ENCODE results near the gene ATP12A.

ATP12A gene

DNA sequence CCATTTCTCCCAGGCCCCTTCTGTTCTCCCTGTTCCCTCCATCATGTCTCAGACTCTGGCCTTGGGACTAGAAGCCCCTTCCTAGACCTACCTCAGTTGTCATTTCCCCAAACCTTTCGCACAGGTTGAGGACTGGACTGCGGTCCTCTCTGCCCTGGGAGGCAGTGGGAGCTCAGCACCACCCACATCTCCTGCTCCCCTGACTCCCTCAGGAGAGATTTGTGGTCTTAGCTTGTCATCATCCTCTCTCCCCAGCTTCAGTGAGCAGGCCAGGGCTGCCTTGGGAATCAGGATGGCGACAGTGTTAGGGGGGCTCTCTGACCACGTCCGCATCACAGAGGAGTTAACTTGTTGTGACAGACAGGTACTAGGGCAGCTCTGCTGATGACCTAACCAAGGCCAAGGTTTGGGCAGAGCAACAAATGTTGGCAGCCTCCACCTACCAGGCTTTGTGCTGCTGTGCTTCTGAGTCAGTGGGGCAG, 58.2 kb downstream of the ATP12A start:
- no peak for DNase-seq

DNA sequence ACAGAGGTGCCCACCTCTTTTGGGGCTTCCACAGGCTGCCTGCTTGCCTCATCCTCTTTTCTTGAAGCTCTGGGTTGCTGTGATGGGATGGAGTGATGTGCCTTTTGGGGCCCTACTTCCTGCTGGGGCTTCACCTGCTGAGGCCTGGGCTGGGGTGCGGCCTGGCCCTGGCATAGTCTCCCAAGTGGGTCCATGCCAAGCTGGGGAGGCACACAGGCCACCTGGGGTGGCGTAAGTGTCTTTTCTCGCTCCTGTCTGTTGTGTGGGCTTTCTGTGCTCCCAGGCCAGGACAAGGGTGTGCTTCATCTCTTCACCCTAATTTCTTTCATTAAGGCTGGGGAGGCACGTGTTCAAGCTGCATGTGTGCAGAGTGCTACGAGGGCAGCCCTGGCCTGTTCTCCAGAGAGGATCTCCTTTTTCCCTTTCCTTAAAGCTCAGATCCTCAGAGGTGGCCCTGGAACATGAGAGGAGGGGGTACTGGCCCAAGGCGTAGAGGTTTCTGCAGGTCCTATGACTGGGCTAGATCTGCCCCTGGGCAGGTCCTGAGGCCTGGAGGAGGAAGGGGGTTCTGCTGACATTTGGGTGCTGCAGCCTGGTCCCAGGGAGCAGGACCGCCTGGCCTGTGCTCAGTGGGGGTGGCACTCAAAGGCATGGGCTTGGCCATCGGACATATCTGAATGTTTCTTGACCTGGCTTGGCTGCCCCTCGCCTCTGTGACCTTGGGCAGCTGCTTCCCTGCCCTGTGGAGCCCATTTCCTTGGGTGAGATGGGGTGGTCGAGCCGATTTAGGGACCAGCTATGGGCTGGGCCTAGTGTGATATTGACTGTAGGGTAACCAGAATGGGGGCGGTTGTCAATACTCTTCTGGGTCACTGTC, 60.0 kb downstream of the ATP12A start:
- DNase-seq: no peak

DNA sequence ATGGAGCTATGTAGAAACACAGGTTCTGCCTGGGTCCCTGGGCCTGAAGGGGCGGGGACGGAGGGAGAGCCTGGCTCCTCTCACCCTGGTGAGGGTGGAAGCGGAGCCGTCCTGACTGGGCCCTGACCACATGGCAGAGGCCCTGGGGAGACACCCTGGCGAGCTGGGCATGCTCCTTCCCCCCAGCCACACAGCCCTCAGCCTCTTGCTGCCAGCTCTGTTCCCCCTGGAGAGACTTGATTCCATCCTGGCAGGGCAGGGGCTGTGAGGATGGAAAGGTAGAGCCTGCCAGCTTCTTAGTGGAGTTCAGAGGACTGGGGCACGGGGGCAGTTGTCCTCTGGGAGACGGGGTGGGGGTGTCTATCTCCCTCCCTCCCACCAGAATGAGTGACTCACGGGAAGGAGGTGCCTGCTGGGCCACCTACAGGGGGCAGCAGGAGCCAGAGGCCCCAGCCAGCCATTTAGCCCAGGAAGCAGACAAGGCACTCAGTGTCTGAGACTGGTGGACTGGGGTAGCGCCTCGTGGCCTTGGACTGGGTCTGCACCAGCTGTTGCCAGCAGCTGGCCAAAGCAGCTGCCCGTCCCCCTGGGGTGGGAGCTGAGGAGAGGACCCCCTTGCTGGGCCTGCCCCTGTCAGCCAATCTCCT, 60.9 kb downstream of the ATP12A start:
- no peak for DNase-seq

DNA sequence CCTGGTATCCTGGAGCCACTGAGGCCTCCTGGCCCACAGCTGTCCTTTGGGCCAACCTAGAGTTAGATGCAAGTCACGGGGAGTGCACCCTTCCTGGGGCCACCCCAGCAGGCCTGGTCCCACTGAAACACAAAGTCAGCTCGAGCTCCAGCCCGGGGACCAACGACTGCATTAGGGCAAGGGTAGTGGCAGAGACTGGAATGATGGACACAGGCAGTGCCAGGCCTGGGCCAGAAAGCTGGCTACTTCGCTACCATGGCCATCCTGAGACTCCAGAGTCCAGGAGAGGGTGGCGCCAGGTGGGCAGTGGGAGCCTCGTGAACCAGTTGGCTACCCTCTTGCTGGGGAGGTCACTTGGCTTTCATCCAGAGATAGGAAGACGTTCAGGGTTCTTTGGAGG, 61.6 kb downstream of the ATP12A start:
- DNase-seq: no peak

DNA sequence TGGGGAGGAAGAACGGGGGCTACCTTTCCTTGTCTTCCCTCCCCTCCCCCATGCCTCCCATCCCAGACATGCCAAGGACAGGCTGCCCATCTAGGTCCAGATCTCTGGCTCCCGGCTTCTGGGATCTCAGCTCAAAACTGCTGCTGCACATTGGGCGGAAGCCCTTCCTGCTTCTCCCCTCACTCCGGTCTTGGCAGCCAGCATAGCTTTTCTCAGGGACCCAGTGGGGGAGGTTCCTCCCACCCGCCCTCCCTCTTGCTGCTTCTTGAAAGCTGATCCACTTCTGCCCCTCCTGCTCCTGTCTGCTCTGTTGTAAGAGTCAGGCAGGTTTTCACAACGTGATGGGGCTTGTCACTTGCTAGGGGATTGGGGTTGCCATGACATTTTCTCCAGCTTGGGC, 62.1 kb downstream of the ATP12A start:
- no peak for DNase-seq

DNA sequence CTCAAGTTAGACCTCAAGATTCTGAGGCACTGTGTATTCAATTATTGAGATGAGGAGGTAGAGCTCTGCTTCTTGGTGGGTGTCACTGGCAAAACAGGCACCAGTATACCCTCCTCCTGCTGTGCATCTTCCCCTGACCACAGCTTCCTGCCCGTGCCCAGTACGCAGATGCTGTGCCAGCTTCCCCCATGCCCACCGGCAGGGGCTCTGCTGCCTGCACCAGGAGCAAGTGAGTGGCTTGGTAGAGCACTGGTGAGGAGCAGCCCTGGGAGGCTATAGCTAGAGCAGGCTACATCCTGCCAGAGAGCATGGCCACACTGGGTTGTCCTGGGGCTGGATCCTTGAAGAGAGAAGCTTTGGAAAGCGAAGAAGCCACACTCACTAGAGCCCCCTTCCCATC, 62.8 kb downstream of the ATP12A start:
- DNase-seq: no peak

DNA sequence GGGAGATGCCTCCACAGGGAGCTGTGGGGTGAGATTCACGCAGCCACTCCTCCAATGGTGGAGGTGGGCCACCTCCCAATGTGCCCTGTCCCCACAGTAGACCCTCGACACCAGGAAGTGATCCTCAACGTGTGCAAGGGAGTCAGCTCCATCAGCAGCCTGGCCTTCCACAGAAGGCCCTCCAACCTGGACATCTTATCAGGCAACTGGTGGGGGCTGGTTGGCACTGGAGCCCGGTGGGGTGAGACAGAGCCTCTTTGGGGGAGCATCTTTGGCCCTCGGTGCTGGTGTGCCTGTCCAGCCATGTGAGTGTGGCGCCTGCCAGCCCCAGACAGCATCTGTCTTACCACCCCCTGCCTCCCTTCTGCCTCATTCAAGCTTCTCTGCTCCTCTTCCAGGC, 64.0 kb downstream of the ATP12A start:
- no peak for DNase-seq

DNA sequence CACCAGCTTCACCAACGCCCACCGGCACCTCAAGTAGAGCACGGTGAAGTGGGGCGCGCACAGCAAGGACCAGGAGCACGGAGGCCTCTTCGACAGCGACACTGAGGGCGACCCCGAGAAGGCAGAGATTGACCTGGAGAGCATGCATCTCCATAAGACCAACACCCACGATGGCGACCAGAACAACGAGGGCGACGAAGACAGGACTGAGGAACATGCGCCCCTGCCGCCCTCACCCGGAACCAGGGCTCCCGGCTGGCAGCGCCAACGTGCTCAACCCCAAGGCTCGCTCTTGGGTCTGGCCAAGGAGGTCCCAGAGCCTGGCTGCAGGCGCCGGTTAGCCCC, 65.3 kb downstream of the ATP12A start:
- DNase-seq: no peak

DNA sequence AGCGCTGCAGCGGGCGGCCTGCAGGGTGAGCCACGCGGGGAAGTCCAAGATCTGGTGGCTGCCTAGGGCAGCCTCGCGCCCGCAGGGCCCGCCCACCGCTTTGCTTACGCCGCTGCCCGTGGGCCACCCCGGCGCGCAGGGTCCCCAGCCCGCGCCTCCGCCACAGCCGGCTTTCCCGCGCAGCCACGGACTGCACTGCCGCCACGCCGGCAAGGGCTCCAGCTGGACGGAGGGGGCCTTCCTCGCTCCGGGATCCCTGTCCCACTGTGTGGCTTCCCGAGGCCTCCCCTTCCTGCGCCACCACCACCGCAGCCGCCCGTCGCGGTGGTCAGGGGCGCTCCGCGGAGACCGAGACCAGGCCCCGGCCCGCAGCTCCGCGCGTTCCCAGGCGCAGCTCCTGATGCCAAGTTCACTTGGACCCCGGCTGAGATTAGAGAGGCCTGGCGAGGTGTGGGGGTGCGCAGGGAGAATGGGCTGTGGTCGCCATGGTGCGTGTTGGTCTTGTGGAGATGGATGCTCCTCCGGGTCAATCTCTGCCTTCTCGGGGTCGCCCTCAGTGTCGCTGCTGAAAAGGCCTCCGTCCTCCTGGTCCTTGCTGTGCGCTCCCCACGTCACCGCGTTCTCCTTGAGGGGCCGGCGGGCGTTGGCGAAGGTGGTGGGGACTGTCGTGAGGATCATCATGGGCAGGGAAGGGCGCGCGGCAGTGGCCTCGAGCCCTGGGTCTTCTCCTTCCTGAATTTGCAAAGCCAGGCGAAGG, 65.8 kb downstream of the ATP12A start:
- no peak for DNase-seq

DNA sequence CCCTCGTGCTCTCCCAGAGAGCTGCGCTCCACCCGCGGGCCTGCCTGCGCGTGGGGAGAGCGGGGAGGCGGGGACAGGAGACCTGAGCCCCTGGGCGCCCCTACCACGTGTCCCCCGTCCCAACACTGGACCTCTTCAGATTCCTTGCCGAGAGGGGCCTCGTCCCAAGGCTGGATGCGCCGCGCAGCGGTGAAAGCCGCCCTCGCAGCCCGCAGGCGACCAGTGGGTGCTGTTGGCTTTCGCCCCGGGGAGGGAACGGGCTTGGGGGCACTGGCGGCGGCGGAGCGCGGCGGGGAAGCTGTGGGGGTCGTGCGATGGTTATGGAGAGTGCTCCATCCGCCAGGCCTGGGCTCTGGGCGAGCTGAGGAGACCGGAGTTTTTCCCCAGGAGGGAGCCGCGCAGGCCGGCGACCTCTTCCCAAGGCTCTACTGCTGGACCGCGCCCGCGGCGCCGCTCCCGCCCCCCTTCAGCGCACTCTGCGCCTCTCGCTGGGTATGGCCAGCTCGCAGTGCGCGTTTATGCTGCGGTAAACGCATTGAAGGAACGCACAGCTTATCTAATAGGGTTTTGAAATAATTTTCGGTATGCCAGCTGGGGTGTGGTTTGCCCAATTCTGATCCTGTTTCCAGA, 66.5 kb downstream of the ATP12A start:
- DNase-seq: no peak

DNA sequence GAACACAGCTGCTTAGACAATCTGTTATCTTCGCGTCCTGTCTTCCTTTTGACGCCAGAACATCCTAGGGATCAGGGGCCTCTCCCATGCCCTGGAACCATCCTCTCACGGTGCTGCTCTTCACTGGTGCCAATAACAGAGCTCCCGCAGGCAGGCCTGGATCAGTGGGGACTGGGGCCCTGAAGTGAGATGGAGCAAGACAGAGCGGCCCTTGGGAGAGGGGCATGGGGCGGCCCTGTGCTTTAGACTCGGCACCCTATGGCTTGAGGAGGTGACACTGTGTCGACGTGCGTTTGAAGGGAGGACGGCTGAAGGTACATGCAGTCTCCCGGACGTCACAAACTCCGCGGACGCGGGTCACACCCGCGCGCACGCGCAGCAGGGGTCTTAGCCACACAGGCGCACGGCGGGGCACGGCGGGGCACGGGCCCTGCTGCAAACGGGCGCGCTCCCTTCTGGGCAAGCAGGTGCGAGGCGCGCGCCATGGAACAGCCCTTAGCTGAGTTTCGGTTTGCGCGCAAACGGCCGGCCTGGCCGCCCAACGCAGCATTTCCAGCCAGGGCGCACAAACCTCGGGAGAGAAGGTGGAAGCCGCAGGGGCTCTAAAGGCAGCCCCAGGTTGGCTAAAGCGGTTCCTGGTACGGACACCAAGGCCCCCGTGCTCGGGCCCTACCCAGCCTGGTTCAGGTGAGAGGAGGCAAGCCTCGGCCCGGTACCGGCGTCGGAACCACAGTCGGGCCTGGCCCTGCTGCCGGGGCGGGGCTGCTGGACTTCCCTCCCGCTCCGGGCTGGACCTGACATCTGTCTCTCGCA, 67.2 kb downstream of the ATP12A start:
- DNase-seq: no peak

DNA sequence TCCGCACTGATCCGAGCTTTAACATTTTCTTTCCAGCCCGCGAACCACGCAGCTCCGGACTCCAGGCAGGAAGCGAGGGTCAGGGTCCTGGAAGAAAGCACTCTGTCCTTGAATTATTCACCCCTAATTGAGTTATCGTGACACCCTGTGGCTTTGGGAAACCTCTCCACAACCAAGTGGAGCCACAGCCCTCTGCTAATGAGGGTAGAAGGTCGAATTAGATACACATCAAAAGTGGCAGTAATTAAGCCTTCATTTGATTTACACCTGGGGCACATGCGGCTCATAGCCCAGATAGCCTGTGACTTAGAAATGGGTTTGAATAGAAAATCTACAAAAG, 67.8 kb downstream of the ATP12A start:
- DNase-seq: no peak

DNA sequence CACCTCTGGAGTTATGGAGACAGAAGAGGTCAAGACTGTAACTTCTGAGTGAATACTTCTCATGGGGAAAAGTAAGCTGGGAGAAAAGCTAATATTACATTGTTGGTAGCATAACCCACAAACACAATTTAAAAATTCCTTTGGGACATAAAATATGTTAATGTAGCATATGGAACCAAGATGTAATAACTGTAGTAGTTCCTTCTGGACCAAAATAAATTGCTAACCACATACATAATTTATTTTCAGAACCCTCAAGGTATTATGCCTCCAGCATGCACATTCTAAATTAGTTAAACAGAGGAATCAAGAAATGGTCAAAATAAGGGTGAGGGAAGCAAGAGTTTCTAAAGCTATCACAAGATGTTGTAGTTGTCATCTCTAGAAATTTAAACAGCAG, 79.0 kb downstream of the ATP12A start:
- DNase-seq: no peak

All from NK-92 treated with Interleukin-12 subunit alpha and Interleukin-12 subunit beta, amount 100 ng/mL, for 24 hours (cell line).